ENCODE results near the gene TRMO. TPM values are rescaled to one million over a fixed set of nuclear protein-coding genes. Genes with fewer than 3 reads are reported as not detected.

TRMO gene
- total RNA-seq, 1 experiment from 2014 or later, result 5.9 TPM

GRCh38 chr9:97928986-97929604 is 6.8 kb upstream of the TRMO start:
- no peak overlapping the region for H3K4me3 ChIP-seq (ENCODE audit: insufficient read depth, low read depth, low read length)
- DNase-seq, result no peak
- H3K36me3 ChIP-seq (replicated peaks; ENCODE audit: control insufficient read depth, insufficient read depth, low read length), result no peaks in the 10 kb centered on the region
- H3K27me3 ChIP-seq (ENCODE audit: control insufficient read depth, insufficient read depth, low read length), result peaks cover 4% of the 10 kb centered on the region; the same call in 1 of the 2 replicates

GRCh38 chr9:97925497-97926334 is 3.4 kb upstream of the TRMO start:
- no peak for DNase-seq
- H3K27me3 ChIP-seq (ENCODE audit: control insufficient read depth, insufficient read depth, low read length), result peaks cover under 1% of the 10 kb centered on the region; the same call in 1 of the 2 replicates
- H3K36me3 ChIP-seq (replicated peaks; ENCODE audit: control insufficient read depth, insufficient read depth, low read length), result no peaks in the 10 kb centered on the region
- no peak overlapping the region for H3K4me3 ChIP-seq (ENCODE audit: insufficient read depth, low read depth, low read length)

- Histone ChIP-seq H3K36me3 (replicated peaks; ENCODE audit: control insufficient read depth, insufficient read depth, low read length) (no peaks in the 10 kb centered on the region), H3K4me3 (ENCODE audit: insufficient read depth, low read depth, low read length) (no peak overlapping the region), H3K27me3 (ENCODE audit: control insufficient read depth, insufficient read depth, low read length) (no peaks in the 10 kb centered on the region; the same call in 1 of the 2 replicates)
- DNase-seq, result no peak
Measured at GRCh38 chr9:97924386-97924785, 2.1 kb upstream of the TRMO start.

GRCh38 chr9:97923529-97924108 is 1.3 kb upstream of the TRMO start:
- Histone ChIP-seq H3K36me3 (replicated peaks; ENCODE audit: control insufficient read depth, insufficient read depth, low read length) (no peaks in the 10 kb centered on the region), H3K27me3 (ENCODE audit: control insufficient read depth, insufficient read depth, low read length) (no peaks in the 10 kb centered on the region; the same call in 1 of the 2 replicates), H3K4me3 (ENCODE audit: insufficient read depth, low read depth, low read length) (no peak overlapping the region)
- peak; percentile 61 for DNase-seq

- no peaks in the 10 kb centered on the region; the same call in 1 of the 2 replicates for H3K27me3 ChIP-seq (ENCODE audit: control insufficient read depth, insufficient read depth, low read length)
- no peak for DNase-seq
- no peak overlapping the region for H3K4me3 ChIP-seq (ENCODE audit: insufficient read depth, low read depth, low read length)
- no peaks in the 10 kb centered on the region for H3K36me3 ChIP-seq (replicated peaks; ENCODE audit: control insufficient read depth, insufficient read depth, low read length)
Measured at GRCh38 chr9:97919217-97919813, 3.0 kb downstream of the TRMO start.

GRCh38 chr9:97918611-97919010 is 3.7 kb downstream of the TRMO start:
- no peak for DNase-seq
- no peak overlapping the region for H3K4me3 ChIP-seq (ENCODE audit: insufficient read depth, low read depth, low read length)
- no peaks in the 10 kb centered on the region for H3K36me3 ChIP-seq (replicated peaks; ENCODE audit: control insufficient read depth, insufficient read depth, low read length)
- H3K27me3 ChIP-seq (ENCODE audit: control insufficient read depth, insufficient read depth, low read length), result no peaks in the 10 kb centered on the region; the same call in 1 of the 2 replicates

GRCh38 chr9:97911970-97912369 is 10.3 kb downstream of the TRMO start:
- H3K27me3 ChIP-seq (ENCODE audit: control insufficient read depth, insufficient read depth, low read length), result no peaks in the 10 kb centered on the region
- no peak for DNase-seq
- H3K36me3 ChIP-seq (replicated peaks; ENCODE audit: control insufficient read depth, insufficient read depth, low read length), result peaks cover 2% of the 10 kb centered on the region; the same call in 1 of the 2 replicates
- no peak overlapping the region for H3K4me3 ChIP-seq (ENCODE audit: insufficient read depth, low read depth, low read length)

- Histone ChIP-seq H3K4me3 (ENCODE audit: insufficient read depth, low read depth, low read length) (no peak overlapping the region), H3K27me3 (ENCODE audit: control insufficient read depth, insufficient read depth, low read length) (no peaks in the 10 kb centered on the region), H3K36me3 (replicated peaks; ENCODE audit: control insufficient read depth, insufficient read depth, low read length) (peaks cover 2% of the 10 kb centered on the region; the same call in 1 of the 2 replicates)
- no peak for DNase-seq
Measured at GRCh38 chr9:97911528-97911927, 10.8 kb downstream of the TRMO start.

- H3K36me3 ChIP-seq (replicated peaks; ENCODE audit: control insufficient read depth, insufficient read depth, low read length), result peaks cover 2% of the 10 kb centered on the region; the same call in 1 of the 2 replicates
- no peak for DNase-seq
Measured at GRCh38 chr9:97910357-97910756, 11.9 kb downstream of the TRMO start.

GRCh38 chr9:97908705-97909104 is 13.6 kb downstream of the TRMO start:
- Histone ChIP-seq H3K27me3 (ENCODE audit: control insufficient read depth, insufficient read depth, low read length) (no peaks in the 10 kb centered on the region), H3K4me3 (ENCODE audit: insufficient read depth, low read depth, low read length) (no peak overlapping the region), H3K36me3 (replicated peaks; ENCODE audit: control insufficient read depth, insufficient read depth, low read length) (peaks cover 2% of the 10 kb centered on the region; the same call in 1 of the 2 replicates)
- no peak for DNase-seq

More at GRCh38 chr9:97910357-97910756, 11.9 kb downstream of the TRMO start:
- Histone ChIP-seq H3K27me3 (ENCODE audit: control insufficient read depth, insufficient read depth, low read length) (no peaks in the 10 kb centered on the region), H3K4me3 (ENCODE audit: insufficient read depth, low read depth, low read length) (no peak overlapping the region)

- DNase-seq, result no peak
- H3K4me3 ChIP-seq (ENCODE audit: insufficient read depth, low read depth, low read length), result no peak overlapping the region
Measured at GRCh38 chr9:97907632-97908031, 14.7 kb downstream of the TRMO start.

GRCh38 chr9:97907046-97907445 is 15.3 kb downstream of the TRMO start:
- no peak for DNase-seq
- Histone ChIP-seq H3K27me3 (ENCODE audit: control insufficient read depth, insufficient read depth, low read length) (no peaks in the 10 kb centered on the region), H3K4me3 (ENCODE audit: insufficient read depth, low read depth, low read length) (no peak overlapping the region), H3K36me3 (replicated peaks; ENCODE audit: control insufficient read depth, insufficient read depth, low read length) (peaks cover 2% of the 10 kb centered on the region; the same call in 1 of the 2 replicates)

More at GRCh38 chr9:97907632-97908031, 14.7 kb downstream of the TRMO start:
- Histone ChIP-seq H3K27me3 (ENCODE audit: control insufficient read depth, insufficient read depth, low read length) (no peaks in the 10 kb centered on the region), H3K36me3 (replicated peaks; ENCODE audit: control insufficient read depth, insufficient read depth, low read length) (peaks cover 2% of the 10 kb centered on the region; the same call in 1 of the 2 replicates)

- H3K27me3 ChIP-seq (ENCODE audit: control insufficient read depth, insufficient read depth, low read length), result no peaks in the 10 kb centered on the region
- no peak overlapping the region for H3K4me3 ChIP-seq (ENCODE audit: insufficient read depth, low read depth, low read length)
- H3K36me3 ChIP-seq (replicated peaks; ENCODE audit: control insufficient read depth, insufficient read depth, low read length), result peaks cover 2% of the 10 kb centered on the region; the same call in 1 of the 2 replicates
- no peak for DNase-seq
Measured at GRCh38 chr9:97906236-97906831, 16.0 kb downstream of the TRMO start.

GRCh38 chr9:97905228-97905627 is 17.1 kb downstream of the TRMO start:
- H3K4me3 ChIP-seq (ENCODE audit: insufficient read depth, low read depth, low read length), result no peak overlapping the region
- H3K27me3 ChIP-seq (ENCODE audit: control insufficient read depth, insufficient read depth, low read length), result no peaks in the 10 kb centered on the region
- DNase-seq, result no peak
- H3K36me3 ChIP-seq (replicated peaks; ENCODE audit: control insufficient read depth, insufficient read depth, low read length), result peaks cover 2% of the 10 kb centered on the region; the same call in 1 of the 2 replicates

Data from H7 (cell line).